ENCODE measurements around the gene YARS2.

Gene YARS2

DNA sequence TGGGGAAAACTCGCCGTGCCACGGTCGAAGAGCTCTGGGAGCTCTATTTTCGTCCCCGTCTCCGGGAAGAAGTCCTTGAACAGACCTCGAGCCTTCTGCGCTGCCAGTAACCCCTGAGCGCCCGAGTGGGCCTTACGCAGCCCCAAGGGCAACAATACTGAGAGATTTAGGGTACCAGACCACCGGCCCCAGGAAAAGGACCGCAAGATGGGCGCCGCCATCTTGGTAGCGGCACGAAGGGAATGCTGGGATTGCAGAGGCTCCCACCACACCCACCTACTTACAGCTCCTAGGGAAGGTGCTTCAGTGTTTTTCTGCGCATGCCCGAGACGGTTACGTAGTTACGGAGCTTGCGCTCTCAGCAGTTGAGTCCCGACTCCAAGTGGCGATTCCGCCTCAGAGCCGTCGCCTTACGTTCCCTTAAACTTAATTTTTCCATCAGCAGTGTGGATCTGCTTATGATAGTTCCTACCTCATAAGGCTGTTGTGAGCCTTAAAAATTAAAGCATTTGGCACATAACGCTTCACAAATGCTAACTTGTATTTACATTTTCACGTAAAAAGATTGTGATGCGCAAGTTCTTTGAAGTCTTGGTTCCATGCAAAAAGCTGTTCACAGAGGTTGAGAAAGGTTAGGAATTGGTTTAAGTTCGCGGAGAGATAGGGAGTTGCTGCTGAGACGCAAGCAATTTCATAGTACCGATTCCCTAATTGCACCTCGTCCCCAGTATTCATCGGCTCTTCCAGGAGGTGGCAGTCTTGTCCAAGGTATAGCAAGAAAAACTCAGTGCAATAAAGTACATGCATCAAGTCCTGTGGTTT lies at the start of gene YARS2:
Gene YARS2 (minus strand): TSS at position 244 of the 822 bp plus-strand sequence. CDS start 23 bp downstream, at position 221.
- H3K27ac ChIP-seq (ENCODE audit: low read depth, low read length), result peak within 1 kb of the TSS; percentile 86
- H3K9me3 ChIP-seq (ENCODE audit: control insufficient read depth, insufficient read depth, low read length), result no peaks in the 10 kb centered on the region
- H3K36me3 ChIP-seq (ENCODE audit: control insufficient read depth, low read length), result peaks cover 35% of the 10 kb centered on the region
- H3K4me3 ChIP-seq (ENCODE audit: low read length), result peak within 1 kb of the TSS; percentile 88
- H3K4me1 ChIP-seq (ENCODE audit: control insufficient read depth, low read length), result peaks cover 17% of the 10 kb centered on the region
- TF ChIP-seq CTCF (IDR thresholded peaks at IDR 0.05; ENCODE audit: low read depth, low read length, poor library complexity, severe bottlenecking) (peak; percentile 97), EZH2phosphoT487 (IDR thresholded peaks at IDR 0.05; ENCODE audit: borderline replicate concordance, low read length) (no peak)
- peak within 1 kb of the TSS; percentile 93 for H3K4me2 ChIP-seq (ENCODE audit: low read length)
- H3K79me2 ChIP-seq (ENCODE audit: control insufficient read depth, low read length), result peaks cover 39% of the 10 kb centered on the region
- H3K27me3 ChIP-seq (ENCODE audit: control insufficient read depth, low read length), result no peaks in the 10 kb centered on the region
- H4K20me1 ChIP-seq (ENCODE audit: control insufficient read depth, insufficient read depth, low read depth, low read length), result no peaks in the 10 kb centered on the region
- peaks cover 2% of the 10 kb centered on the region; the same call in 1 of the 2 replicates for H3F3A ChIP-seq (ENCODE audit: control insufficient read depth, insufficient read depth)
- no peaks in the 10 kb centered on the region for H3K9me2 ChIP-seq (replicated peaks; ENCODE audit: control insufficient read depth, low read length)

- H3K4me1 ChIP-seq (ENCODE audit: control insufficient read depth, low read length), result no peaks in the 10 kb centered on the region
- no peaks in the 10 kb centered on the region for H3K79me2 ChIP-seq (ENCODE audit: control insufficient read depth, low read length)
- H3F3A ChIP-seq (ENCODE audit: control insufficient read depth, insufficient read depth), result no peaks in the 10 kb centered on the region
- peaks cover 7% of the 10 kb centered on the region; the same call in 1 of the 2 replicates for H3K27me3 ChIP-seq (ENCODE audit: control insufficient read depth, low read length)
- no peaks in the 10 kb centered on the region for H3K9me2 ChIP-seq (replicated peaks; ENCODE audit: control insufficient read depth, low read length)
- no peaks in the 10 kb centered on the region for H3K36me3 ChIP-seq (ENCODE audit: control insufficient read depth, low read length)
- H4K20me1 ChIP-seq (ENCODE audit: control insufficient read depth, insufficient read depth, low read depth, low read length), result no peaks in the 10 kb centered on the region
- H3K9me3 ChIP-seq (ENCODE audit: control insufficient read depth, insufficient read depth, low read length), result no peaks in the 10 kb centered on the region
- no peak for TF ChIP-seq CTCF (IDR thresholded peaks at IDR 0.05; ENCODE audit: low read depth, low read length, poor library complexity, severe bottlenecking)
- TF ChIP-seq EZH2phosphoT487 (IDR thresholded peaks at IDR 0.05; ENCODE audit: borderline replicate concordance, low read length), result no peak
- no peak overlapping the region for H3K4me2 ChIP-seq (ENCODE audit: low read length)
- no peak overlapping the region for H3K4me3 ChIP-seq (ENCODE audit: low read length)
- H3K27ac ChIP-seq (ENCODE audit: low read depth, low read length), result no peak overlapping the region
Observed at GRCh38 chr12:32804301-32804700, 48.6 kb upstream of the YARS2 start.

DNA sequence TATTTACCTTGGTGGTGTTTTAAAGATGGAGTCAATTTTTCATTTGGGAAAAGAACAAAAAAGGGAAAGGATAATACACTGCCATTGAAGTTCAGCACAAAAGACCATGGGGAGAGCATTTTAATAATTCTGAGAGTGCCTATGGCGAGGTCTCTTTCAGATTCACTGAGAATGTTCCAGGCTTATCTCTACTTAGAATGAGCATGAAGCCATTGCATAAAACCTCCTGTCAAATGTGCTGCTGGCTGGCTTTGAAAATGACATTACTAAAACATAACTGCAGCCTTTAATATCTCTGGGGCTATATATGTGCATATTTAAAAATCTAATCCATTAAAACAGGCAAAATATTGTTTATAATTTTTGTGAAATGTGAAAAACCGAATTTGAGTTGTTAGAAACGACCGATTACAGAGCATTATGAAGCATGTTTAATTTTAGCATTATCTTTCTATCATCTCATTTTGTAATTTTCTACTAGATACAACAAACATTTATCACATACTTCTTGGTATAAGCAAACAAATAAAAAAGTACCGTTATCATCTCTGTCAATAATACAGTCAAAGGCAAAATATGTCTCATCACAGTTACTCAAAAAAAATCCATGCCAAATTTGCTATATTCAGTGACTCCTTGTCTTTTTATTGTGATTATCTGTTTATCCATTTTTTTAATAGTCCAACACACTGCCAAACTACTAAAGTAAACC lies 45.7 kb upstream of the YARS2 start:
- Histone ChIP-seq H4K20me1 (ENCODE audit: control insufficient read depth, insufficient read depth, low read depth, low read length) (no peaks in the 10 kb centered on the region), H3K9me3 (ENCODE audit: control insufficient read depth, insufficient read depth, low read length) (no peaks in the 10 kb centered on the region), H3K4me1 (ENCODE audit: control insufficient read depth, low read length) (no peaks in the 10 kb centered on the region), H3K9me2 (replicated peaks; ENCODE audit: control insufficient read depth, low read length) (no peaks in the 10 kb centered on the region), H3K36me3 (ENCODE audit: control insufficient read depth, low read length) (no peaks in the 10 kb centered on the region), H3F3A (ENCODE audit: control insufficient read depth, insufficient read depth) (no peaks in the 10 kb centered on the region), H3K27me3 (ENCODE audit: control insufficient read depth, low read length) (peaks cover 7% of the 10 kb centered on the region; the same call in 1 of the 2 replicates), H3K4me3 (ENCODE audit: low read length) (no peak overlapping the region), H3K27ac (ENCODE audit: low read depth, low read length) (no peak overlapping the region), H3K4me2 (ENCODE audit: low read length) (no peak overlapping the region), H3K79me2 (ENCODE audit: control insufficient read depth, low read length) (no peaks in the 10 kb centered on the region)
- TF ChIP-seq EZH2phosphoT487 (IDR thresholded peaks at IDR 0.05; ENCODE audit: borderline replicate concordance, low read length) (no peak), CTCF (IDR thresholded peaks at IDR 0.05; ENCODE audit: low read depth, low read length, poor library complexity, severe bottlenecking) (no peak)
